GM23338 (cell line): ENCODE data around the gene KHK. TPM values are rescaled to one million over a fixed set of nuclear protein-coding genes. Genes with fewer than 3 reads are reported as not detected.

Source experiments
- ATAC-seq: fragments of 200-7000 bp; cut with Tn5 transposase; 3 replicates; pipeline ENCODE4 v1.9.1; 2020
- DNase-seq: peaks from one replicate; pipeline ENCODE4 v3.0.0-alpha.2; 2015; ENCODE audit warnings: low spot score
- H2AFZ ChIP-seq: fragments of 200-600 bp; sonication (generic); 2 replicates; pipeline ENCODE4 v1.8.0; 2016; ENCODE audit warnings: antibody characterized with exemption, mild to moderate bottlenecking, moderate library complexity
- H3F3A ChIP-seq: fragments of 200-600 bp; sonication (generic); replicated peaks from 2 replicates; pipeline ENCODE4 v1.8.0; 2017; ENCODE audit warnings: antibody characterized with exemption, mixed run types, low read depth
- H3K27ac ChIP-seq: fragments of 200-600 bp; sonication (generic); 2 replicates; pipeline ENCODE4 v1.6.1; 2016; ENCODE audit warnings: low read depth
- H3K27me3 ChIP-seq: fragments of 200-600 bp; sonication (generic); 2 replicates; pipeline ENCODE4 v1.8.0; 2016; ENCODE audit warnings: mild to moderate bottlenecking, mixed run types, moderate library complexity; ENCODE audit not compliant: insufficient read depth
- H3K36me3 ChIP-seq: fragments of 200-600 bp; sonication (generic); 2 replicates; pipeline ENCODE4 v1.8.0; 2016; ENCODE audit warnings: mild to moderate bottlenecking; ENCODE audit not compliant: insufficient read depth
- H3K4me1 ChIP-seq: fragments of 200-600 bp; sonication (generic); 2 replicates; pipeline ENCODE4 v1.8.0; 2016; ENCODE audit warnings: mild to moderate bottlenecking, moderate library complexity; ENCODE audit not compliant: insufficient read depth
- H3K4me2 ChIP-seq: fragments of 200-600 bp; sonication (generic); 2 replicates; pipeline ENCODE4 v1.7.1; 2017; ENCODE audit warnings: mixed run types
- H3K4me3 ChIP-seq: fragments of 200-600 bp; sonication (generic); 2 replicates; pipeline ENCODE4 v1.6.1; 2016; ENCODE audit warnings: mixed run types
- H3K79me2 ChIP-seq: fragments of 200-600 bp; sonication (generic); replicated peaks from 2 replicates; pipeline ENCODE4 v1.8.0; 2017; ENCODE audit warnings: mild to moderate bottlenecking; ENCODE audit not compliant: insufficient read depth
- H3K9me2 ChIP-seq: fragments of 200-600 bp; sonication (generic); 2 replicates; pipeline ENCODE4 v1.8.0; 2017; ENCODE audit not compliant: insufficient read depth
- H4K20me1 ChIP-seq: fragments of 200-600 bp; sonication (generic); replicated peaks from 2 replicates; pipeline ENCODE4 v1.8.0; 2017; ENCODE audit warnings: mild to moderate bottlenecking; ENCODE audit not compliant: insufficient read depth
- H3K27ac Mint-ChIP-seq: 2 replicates; pipeline ENCODE4 v1.8.0; 2020; ENCODE audit warnings: inconsistent platforms, mild to moderate bottlenecking, moderate library complexity, mixed read lengths
- H3K27me3 Mint-ChIP-seq: 3 replicates; pipeline ENCODE4 v1.8.0; 2022; ENCODE audit warnings: low read depth, mild to moderate bottlenecking, moderate library complexity, mixed read lengths, inconsistent platforms; ENCODE audit not compliant: insufficient read depth, poor library complexity
- H3K36me3 Mint-ChIP-seq: 3 replicates; pipeline ENCODE4 v1.8.0; 2021; ENCODE audit warnings: low read depth, mild to moderate bottlenecking, inconsistent platforms, moderate library complexity, mixed read lengths
- H3K4me1 Mint-ChIP-seq: 3 replicates; pipeline ENCODE4 v1.8.0; 2020; ENCODE audit warnings: mild to moderate bottlenecking, inconsistent platforms, mixed read lengths
- H3K4me3 Mint-ChIP-seq: 3 replicates; pipeline ENCODE4 v1.8.0; 2021; ENCODE audit warnings: moderate library complexity, mild to moderate bottlenecking, inconsistent platforms, mixed read lengths
- H3K9me3 Mint-ChIP-seq: 3 replicates; pipeline ENCODE4 v1.8.0; 2020; ENCODE audit warnings: moderate library complexity, mild to moderate bottlenecking, inconsistent platforms, mixed read lengths
- CREB1 ChIP-seq: fragments of 250-450 bp; sonication (Bioruptor Pico); IDR thresholded peaks from 2 replicates; pipeline ENCODE4 v1.5.0; 2020; ENCODE audit warnings: low read depth, mild to moderate bottlenecking, moderate library complexity
- EZH2 ChIP-seq: fragments of 200-600 bp; sonication (generic); IDR thresholded peaks from one replicate; pipeline ENCODE4 v1.8.0; 2017; ENCODE audit warnings: antibody characterized with exemption, mild to moderate bottlenecking, low read depth; ENCODE audit not compliant: unreplicated experiment
- JUNB ChIP-seq: IDR thresholded peaks from one replicate; pipeline ENCODE4 v1.6.1; 2016; ENCODE audit warnings: antibody characterized with exemption; ENCODE audit not compliant: unreplicated experiment
- NANOG ChIP-seq: IDR thresholded peaks from 2 replicates; pipeline ENCODE4 v1.6.1; 2016; ENCODE audit warnings: antibody characterized with exemption, borderline replicate concordance
- REST ChIP-seq: IDR thresholded peaks from one replicate; pipeline ENCODE4 v1.6.1; 2018; ENCODE audit warnings: antibody characterized with exemption; ENCODE audit not compliant: unreplicated experiment
- STAT1 ChIP-seq: IDR thresholded peaks from one replicate; pipeline ENCODE4 v1.6.1; 2016; ENCODE audit warnings: antibody characterized with exemption; ENCODE audit not compliant: unreplicated experiment
- ZNF331 ChIP-seq: fragments of 250-450 bp; sonication (Bioruptor Pico); IDR thresholded peaks from 2 replicates; pipeline ENCODE4 v1.5.0; 2020; ENCODE audit warnings: low read depth, mild to moderate bottlenecking, moderate library complexity
- polyA plus RNA-seq: library from polyadenylated mRNA; unstranded; fragments of >200 nt; fragmentation: Nextera tagmentation; extraction: Ambion mirVana; gene quantifications from 2 replicates; pipeline ENCODE4 v1.2.1, GENCODE V29; 2016
- total RNA-seq: library from RNA; depleted of rRNA; stranded (reverse); fragments of >200 nt; shearing (Covaris generic); gene quantifications from 2 replicates; pipeline ENCODE4 v1.2.3, GENCODE V29; 2014
- TF ChIP-seq, protein P1 (sequence below): fragments of 250-450 bp; sonication (Bioruptor Pico); IDR thresholded peaks from 2 replicates; pipeline ENCODE4 v1.5.0; 2020; ENCODE audit warnings: mild to moderate bottlenecking, moderate library complexity
- TF ChIP-seq, protein P2 (sequence below): IDR thresholded peaks from 2 replicates; pipeline ENCODE4 v1.6.1; 2016; ENCODE audit warnings: antibody characterized with exemption
- TF ChIP-seq, protein P3 (sequence below), 2 experiments: fragments of 200-600 bp in 1 of 2; sonication (generic) in 1 of 2; conservative IDR thresholded peaks; 2 replicates each; pipeline versions ENCODE4 v1.5.1 to v1.6.1; 2016 to 2017; ENCODE audit warnings: antibody characterized with exemption in 2 of 2, low read depth in 2 of 2, mild to moderate bottlenecking in 2 of 2, moderate library complexity in 1 of 2

The KHK gene
- total and polyA plus RNA-seq, 2 experiments from 2014 or later: 9.7 TPM

GRCh38 chr2:27102329-27102728 is 15.8 kb downstream of the KHK start (continued):
- TF ChIP-seq EZH2: no peak

- Histone ChIP-seq H3K27ac (no peak overlapping the region), H3K4me1 (no peaks in the 10 kb centered on the region), H3F3A (no peaks in the 10 kb centered on the region), H3K36me3 (no peaks in the 10 kb centered on the region), H3K4me3 (no peak overlapping the region), H4K20me1 (no peaks in the 10 kb centered on the region), H3K27me3 (no peaks in the 10 kb centered on the region), H2AFZ (no peak overlapping the region), H3K79me2 (no peaks in the 10 kb centered on the region), H3K4me2 (no peak overlapping the region), H3K9me2 (no peaks in the 10 kb centered on the region)
- Mint-ChIP-seq H3K4me1 (peaks cover 2% of the 10 kb centered on the region; the same call in 1 of the 3 replicates), H3K27me3 (peaks cover 6% of the 10 kb centered on the region), H3K36me3 (no peaks in the 10 kb centered on the region), H3K4me3 (no peak overlapping the region), H3K27ac (no peak overlapping the region), H3K9me3 (no peaks in the 10 kb centered on the region)
- ATAC-seq: no peak
- TF ChIP-seq ZNF331: no peak
- TF ChIP-seq NANOG: no peak
- TF ChIP-seq, protein P1, sequence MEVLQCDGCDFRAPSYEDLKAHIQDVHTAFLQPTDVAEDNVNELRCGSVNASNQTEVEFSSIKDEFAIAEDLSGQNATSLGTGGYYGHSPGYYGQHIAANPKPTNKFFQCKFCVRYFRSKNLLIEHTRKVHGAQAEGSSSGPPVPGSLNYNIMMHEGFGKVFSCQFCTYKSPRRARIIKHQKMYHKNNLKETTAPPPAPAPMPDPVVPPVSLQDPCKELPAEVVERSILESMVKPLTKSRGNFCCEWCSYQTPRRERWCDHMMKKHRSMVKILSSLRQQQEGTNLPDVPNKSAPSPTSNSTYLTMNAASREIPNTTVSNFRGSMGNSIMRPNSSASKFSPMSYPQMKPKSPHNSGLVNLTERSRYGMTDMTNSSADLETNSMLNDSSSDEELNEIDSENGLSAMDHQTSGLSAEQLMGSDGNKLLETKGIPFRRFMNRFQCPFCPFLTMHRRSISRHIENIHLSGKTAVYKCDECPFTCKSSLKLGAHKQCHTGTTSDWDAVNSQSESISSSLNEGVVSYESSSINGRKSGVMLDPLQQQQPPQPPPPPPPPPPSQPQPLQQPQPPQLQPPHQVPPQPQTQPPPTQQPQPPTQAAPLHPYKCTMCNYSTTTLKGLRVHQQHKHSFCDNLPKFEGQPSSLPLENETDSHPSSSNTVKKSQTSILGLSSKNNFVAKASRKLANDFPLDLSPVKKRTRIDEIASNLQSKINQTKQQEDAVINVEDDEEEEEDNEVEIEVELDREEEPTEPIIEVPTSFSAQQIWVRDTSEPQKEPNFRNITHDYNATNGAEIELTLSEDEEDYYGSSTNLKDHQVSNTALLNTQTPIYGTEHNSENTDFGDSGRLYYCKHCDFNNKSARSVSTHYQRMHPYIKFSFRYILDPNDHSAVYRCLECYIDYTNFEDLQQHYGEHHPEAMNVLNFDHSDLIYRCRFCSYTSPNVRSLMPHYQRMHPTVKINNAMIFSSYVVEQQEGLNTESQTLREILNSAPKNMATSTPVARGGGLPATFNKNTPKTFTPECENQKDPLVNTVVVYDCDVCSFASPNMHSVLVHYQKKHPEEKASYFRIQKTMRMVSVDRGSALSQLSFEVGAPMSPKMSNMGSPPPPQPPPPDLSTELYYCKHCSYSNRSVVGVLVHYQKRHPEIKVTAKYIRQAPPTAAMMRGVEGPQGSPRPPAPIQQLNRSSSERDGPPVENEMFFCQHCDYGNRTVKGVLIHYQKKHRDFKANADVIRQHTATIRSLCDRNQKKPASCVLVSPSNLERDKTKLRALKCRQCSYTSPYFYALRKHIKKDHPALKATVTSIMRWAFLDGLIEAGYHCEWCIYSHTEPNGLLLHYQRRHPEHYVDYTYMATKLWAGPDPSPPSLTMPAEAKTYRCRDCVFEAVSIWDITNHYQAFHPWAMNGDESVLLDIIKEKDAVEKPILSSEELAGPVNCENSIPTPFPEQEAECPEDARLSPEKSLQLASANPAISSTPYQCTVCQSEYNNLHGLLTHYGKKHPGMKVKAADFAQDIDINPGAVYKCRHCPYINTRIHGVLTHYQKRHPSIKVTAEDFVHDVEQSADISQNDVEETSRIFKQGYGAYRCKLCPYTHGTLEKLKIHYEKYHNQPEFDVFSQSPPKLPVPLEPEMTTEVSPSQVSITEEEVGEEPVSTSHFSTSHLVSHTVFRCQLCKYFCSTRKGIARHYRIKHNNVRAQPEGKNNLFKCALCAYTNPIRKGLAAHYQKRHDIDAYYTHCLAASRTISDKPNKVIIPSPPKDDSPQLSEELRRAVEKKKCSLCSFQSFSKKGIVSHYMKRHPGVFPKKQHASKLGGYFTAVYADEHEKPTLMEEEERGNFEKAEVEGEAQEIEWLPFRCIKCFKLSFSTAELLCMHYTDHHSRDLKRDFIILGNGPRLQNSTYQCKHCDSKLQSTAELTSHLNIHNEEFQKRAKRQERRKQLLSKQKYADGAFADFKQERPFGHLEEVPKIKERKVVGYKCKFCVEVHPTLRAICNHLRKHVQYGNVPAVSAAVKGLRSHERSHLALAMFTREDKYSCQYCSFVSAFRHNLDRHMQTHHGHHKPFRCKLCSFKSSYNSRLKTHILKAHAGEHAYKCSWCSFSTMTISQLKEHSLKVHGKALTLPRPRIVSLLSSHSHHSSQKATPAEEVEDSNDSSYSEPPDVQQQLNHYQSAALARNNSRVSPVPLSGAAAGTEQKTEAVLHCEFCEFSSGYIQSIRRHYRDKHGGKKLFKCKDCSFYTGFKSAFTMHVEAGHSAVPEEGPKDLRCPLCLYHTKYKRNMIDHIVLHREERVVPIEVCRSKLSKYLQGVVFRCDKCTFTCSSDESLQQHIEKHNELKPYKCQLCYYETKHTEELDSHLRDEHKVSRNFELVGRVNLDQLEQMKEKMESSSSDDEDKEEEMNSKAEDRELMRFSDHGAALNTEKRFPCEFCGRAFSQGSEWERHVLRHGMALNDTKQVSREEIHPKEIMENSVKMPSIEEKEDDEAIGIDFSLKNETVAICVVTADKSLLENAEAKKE: no peak
- TF ChIP-seq STAT1: no peak
- TF ChIP-seq, protein P2, sequence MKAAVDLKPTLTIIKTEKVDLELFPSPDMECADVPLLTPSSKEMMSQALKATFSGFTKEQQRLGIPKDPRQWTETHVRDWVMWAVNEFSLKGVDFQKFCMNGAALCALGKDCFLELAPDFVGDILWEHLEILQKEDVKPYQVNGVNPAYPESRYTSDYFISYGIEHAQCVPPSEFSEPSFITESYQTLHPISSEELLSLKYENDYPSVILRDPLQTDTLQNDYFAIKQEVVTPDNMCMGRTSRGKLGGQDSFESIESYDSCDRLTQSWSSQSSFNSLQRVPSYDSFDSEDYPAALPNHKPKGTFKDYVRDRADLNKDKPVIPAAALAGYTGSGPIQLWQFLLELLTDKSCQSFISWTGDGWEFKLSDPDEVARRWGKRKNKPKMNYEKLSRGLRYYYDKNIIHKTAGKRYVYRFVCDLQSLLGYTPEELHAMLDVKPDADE: no peak
- TF ChIP-seq EZH2: no peak
- no peak for TF ChIP-seq REST
- no peak for TF ChIP-seq JUNB
- TF ChIP-seq CREB1 (CRISPR knock-in tag): no peak
- TF ChIP-seq, protein P3, sequence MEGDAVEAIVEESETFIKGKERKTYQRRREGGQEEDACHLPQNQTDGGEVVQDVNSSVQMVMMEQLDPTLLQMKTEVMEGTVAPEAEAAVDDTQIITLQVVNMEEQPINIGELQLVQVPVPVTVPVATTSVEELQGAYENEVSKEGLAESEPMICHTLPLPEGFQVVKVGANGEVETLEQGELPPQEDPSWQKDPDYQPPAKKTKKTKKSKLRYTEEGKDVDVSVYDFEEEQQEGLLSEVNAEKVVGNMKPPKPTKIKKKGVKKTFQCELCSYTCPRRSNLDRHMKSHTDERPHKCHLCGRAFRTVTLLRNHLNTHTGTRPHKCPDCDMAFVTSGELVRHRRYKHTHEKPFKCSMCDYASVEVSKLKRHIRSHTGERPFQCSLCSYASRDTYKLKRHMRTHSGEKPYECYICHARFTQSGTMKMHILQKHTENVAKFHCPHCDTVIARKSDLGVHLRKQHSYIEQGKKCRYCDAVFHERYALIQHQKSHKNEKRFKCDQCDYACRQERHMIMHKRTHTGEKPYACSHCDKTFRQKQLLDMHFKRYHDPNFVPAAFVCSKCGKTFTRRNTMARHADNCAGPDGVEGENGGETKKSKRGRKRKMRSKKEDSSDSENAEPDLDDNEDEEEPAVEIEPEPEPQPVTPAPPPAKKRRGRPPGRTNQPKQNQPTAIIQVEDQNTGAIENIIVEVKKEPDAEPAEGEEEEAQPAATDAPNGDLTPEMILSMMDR (conservative IDR thresholded peaks at IDR 0.05; ENCODE audit: low read depth in 2 of 2): no peak
- DNase-seq: no peak
Observed at GRCh38 chr2:27105981-27106380, 19.4 kb downstream of the KHK start.
